ENCODE measurements around the gene FOXN4.

DNA sequence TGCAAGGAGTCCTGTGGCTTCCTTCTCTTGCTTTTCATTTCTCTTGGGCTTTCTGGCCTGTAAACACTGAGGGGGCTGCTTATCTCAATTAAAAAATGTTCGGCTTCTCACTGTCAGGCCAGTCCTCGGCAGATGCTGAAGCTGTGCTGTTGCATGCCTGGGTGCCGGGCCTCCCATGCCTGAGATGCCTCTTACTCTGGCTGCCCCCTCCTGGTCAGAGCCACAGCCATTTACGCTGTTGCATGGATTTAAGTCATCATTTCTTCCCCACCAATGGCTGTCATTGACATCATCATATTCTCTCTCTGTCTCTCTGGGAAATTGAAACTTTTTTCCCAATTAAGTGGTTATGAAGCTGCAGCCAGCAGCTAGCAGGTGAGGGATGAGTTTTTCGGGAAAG is 53.7 kb downstream of the FOXN4 start:
- TF ChIP-seq, protein P1, sequence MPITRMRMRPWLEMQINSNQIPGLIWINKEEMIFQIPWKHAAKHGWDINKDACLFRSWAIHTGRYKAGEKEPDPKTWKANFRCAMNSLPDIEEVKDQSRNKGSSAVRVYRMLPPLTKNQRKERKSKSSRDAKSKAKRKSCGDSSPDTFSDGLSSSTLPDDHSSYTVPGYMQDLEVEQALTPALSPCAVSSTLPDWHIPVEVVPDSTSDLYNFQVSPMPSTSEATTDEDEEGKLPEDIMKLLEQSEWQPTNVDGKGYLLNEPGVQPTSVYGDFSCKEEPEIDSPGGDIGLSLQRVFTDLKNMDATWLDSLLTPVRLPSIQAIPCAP (CRISPR knock-in tag; IDR thresholded peaks at IDR 0.05) = no peak
- TF ChIP-seq, protein P2, sequence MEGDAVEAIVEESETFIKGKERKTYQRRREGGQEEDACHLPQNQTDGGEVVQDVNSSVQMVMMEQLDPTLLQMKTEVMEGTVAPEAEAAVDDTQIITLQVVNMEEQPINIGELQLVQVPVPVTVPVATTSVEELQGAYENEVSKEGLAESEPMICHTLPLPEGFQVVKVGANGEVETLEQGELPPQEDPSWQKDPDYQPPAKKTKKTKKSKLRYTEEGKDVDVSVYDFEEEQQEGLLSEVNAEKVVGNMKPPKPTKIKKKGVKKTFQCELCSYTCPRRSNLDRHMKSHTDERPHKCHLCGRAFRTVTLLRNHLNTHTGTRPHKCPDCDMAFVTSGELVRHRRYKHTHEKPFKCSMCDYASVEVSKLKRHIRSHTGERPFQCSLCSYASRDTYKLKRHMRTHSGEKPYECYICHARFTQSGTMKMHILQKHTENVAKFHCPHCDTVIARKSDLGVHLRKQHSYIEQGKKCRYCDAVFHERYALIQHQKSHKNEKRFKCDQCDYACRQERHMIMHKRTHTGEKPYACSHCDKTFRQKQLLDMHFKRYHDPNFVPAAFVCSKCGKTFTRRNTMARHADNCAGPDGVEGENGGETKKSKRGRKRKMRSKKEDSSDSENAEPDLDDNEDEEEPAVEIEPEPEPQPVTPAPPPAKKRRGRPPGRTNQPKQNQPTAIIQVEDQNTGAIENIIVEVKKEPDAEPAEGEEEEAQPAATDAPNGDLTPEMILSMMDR (IDR thresholded peaks at IDR 0.05) = no peak
- TF ChIP-seq JUN (CRISPR knock-in tag; IDR thresholded peaks at IDR 0.05) (no peak), SP1 (CRISPR knock-in tag; conservative IDR thresholded peaks at IDR 0.05) (no peak)

Data from WTC11 (cell line).